NT2/D1 (cell line): ENCODE data around the gene CLDN20.

Experiments used
- SUZ12 ChIP-seq: IDR thresholded peaks from 2 replicates; pipeline ENCODE4 v1.6.1; 2011; ENCODE audit not compliant: insufficient read length, insufficient read depth; ENCODE audit errors: extremely low read depth
- YY1 ChIP-seq: IDR thresholded peaks from 2 replicates; pipeline ENCODE4 v1.6.1; 2011; ENCODE audit not compliant: insufficient read length, insufficient read depth
- ZNF274 ChIP-seq: IDR thresholded peaks from 2 replicates; pipeline ENCODE4 v1.6.1; 2011; ENCODE audit warnings: mild to moderate bottlenecking, low read depth, low read length

DNA sequence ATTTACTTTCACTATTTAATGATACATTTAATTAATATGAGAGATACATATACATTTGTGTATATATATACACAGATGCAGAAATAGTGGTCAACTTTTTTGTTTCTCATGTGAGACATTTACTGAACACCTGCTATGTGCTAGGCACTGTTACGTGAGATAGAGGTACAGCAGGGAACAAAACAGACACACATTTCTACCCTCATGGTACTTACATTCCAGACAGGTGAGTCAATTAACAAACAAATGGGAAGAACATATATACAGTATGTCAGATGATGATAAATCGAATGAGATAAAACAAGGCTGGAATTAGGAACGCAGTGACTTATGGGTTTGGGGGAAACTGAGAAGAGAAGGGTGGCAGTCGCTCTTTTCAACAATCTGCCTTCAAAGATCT lies 45.3 kb downstream of the CLDN20 start:
- TF ChIP-seq YY1 (no peak), ZNF274 (no peak), SUZ12 (no peak)
